HEK293T (cell line): ENCODE results near the gene NKX1-1.
"Not testable (repeated sequence)": the region's sequence is repeated elsewhere in the genome, so short reads cannot be mapped to it uniquely, and the experiment has no call there.

Source experiments
- CTCF ChIA-PET: fragments of 350-600 bp; formaldehyde crosslinking; extraction: SDS; loops from one replicate; lab custom pipeline; 2021; ENCODE audit warnings: antibody characterized with exemption, inconsistent platforms; lab: Yijun Ruan, JAX
- POLR2A ChIA-PET: fragments of 350-600 bp; formaldehyde crosslinking; extraction: SDS; loops from one replicate; lab custom pipeline; 2020; ENCODE audit warnings: antibody characterized with exemption, inconsistent platforms; lab: Yijun Ruan, JAX
- DNase-seq: peaks from one replicate; pipeline ENCODE4 v3.0.0; 2012; ENCODE audit warnings: mixed read lengths; ENCODE audit errors: extremely low spot score
- ARNT ChIP-seq: fragments of 450-650 bp; IDR thresholded peaks from 2 replicates; pipeline ENCODE4 v1.6.1; 2017; ENCODE audit warnings: mild to moderate bottlenecking
- BHLHE40 ChIP-seq: fragments of 450-650 bp; IDR thresholded peaks from 2 replicates; pipeline ENCODE4 v1.6.1; 2016; ENCODE audit warnings: mild to moderate bottlenecking, moderate library complexity, borderline replicate concordance
- CTBP1 ChIP-seq: fragments of 450-650 bp; IDR thresholded peaks from 2 replicates; pipeline ENCODE4 v1.6.1; 2016; ENCODE audit warnings: borderline replicate concordance
- ELF4 ChIP-seq: fragments of 450-650 bp; IDR thresholded peaks from 2 replicates; pipeline ENCODE4 v1.6.1; 2017; ENCODE audit warnings: antibody characterized with exemption
- FOXA1 ChIP-seq: fragments of 450-650 bp; IDR thresholded peaks from 2 replicates; pipeline ENCODE4 v1.6.1; 2016; ENCODE audit warnings: mild to moderate bottlenecking
- FOXK2 ChIP-seq: fragments of 450-650 bp; IDR thresholded peaks from 2 replicates; pipeline ENCODE4 v1.6.1; 2016; ENCODE audit warnings: mild to moderate bottlenecking
- FOXM1 ChIP-seq: fragments of 450-650 bp; IDR thresholded peaks from 2 replicates; pipeline ENCODE4 v1.6.1; 2017; ENCODE audit warnings: mild to moderate bottlenecking, borderline replicate concordance
- HDGF ChIP-seq: fragments of 450-650 bp; IDR thresholded peaks from 2 replicates; pipeline ENCODE4 v1.6.1; 2017; ENCODE audit warnings: antibody characterized with exemption, borderline replicate concordance
- L3MBTL2 ChIP-seq: fragments of 450-650 bp; conservative IDR thresholded peaks from 2 replicates; pipeline ENCODE4 v1.6.1; 2016; ENCODE audit warnings: mild to moderate bottlenecking
- LEF1 ChIP-seq: fragments of 450-650 bp; IDR thresholded peaks from 2 replicates; pipeline ENCODE4 v1.6.1; 2017; ENCODE audit warnings: mild to moderate bottlenecking, borderline replicate concordance
- NFRKB ChIP-seq: fragments of 450-650 bp; IDR thresholded peaks from 2 replicates; pipeline ENCODE4 v1.6.1; 2016; ENCODE audit warnings: mild to moderate bottlenecking, moderate library complexity
- SP1 ChIP-seq: fragments of 450-650 bp; IDR thresholded peaks from 2 replicates; pipeline ENCODE4 v1.6.1; 2017
- SUZ12 ChIP-seq: fragments of 450-650 bp; IDR thresholded peaks from 2 replicates; pipeline ENCODE4 v1.6.1; 2016; ENCODE audit warnings: mild to moderate bottlenecking
- TARDBP ChIP-seq: fragments of 450-650 bp; IDR thresholded peaks from 2 replicates; pipeline ENCODE4 v1.6.1; 2016
- ZNF384 ChIP-seq: fragments of 450-650 bp; IDR thresholded peaks from 2 replicates; pipeline ENCODE4 v1.6.1; 2016
- TF ChIP-seq, protein P1 (sequence below): fragments of 450-650 bp; IDR thresholded peaks from 2 replicates; pipeline ENCODE4 v1.6.1; 2016

Gene NKX1-1

DNA sequence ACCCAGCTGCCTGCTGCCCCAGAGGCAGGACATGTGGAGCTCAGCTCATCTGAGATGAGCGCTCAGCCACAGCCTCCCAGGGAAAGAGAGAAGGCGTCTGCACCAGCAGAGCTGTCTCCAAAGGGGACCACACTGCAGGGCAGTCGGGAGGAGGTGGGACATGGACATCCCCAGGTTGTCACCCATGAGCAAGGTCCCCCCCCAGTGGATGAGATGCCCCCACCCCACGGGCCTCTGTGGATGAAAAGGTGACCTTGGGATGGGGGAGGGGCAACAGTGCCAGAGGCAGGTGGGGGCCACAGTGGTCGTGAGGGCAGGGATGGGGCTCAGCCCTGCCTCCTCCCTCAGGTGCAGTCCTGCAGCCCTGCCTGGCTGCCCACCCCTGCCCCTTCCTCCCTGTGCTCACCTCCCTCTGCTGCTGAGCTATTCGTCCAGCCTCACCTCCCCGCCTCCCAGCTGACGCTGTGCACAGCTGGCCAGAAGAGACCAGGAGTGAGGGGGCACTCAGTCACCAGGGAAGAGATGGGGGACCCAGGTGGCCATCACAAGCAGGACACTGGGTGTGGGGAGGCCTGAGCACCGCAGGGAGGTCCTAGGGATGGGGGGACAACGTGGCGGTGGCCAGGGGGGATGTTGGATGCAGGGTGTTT is 9.3 kb downstream of the NKX1-1 start:
- TF ChIP-seq FOXK2 (no peak), ZNF384 (no peak), SP1 (no peak), NFRKB (no peak), ARNT (no peak), FOXA1 (no peak), LEF1 (no peak), BHLHE40 (no peak), FOXM1 (no peak), CTBP1 (no peak)
- POLR2A ChIA-PET = no interaction called here
- CTCF ChIA-PET = no interaction called here
- DNase-seq = no peak

DNA sequence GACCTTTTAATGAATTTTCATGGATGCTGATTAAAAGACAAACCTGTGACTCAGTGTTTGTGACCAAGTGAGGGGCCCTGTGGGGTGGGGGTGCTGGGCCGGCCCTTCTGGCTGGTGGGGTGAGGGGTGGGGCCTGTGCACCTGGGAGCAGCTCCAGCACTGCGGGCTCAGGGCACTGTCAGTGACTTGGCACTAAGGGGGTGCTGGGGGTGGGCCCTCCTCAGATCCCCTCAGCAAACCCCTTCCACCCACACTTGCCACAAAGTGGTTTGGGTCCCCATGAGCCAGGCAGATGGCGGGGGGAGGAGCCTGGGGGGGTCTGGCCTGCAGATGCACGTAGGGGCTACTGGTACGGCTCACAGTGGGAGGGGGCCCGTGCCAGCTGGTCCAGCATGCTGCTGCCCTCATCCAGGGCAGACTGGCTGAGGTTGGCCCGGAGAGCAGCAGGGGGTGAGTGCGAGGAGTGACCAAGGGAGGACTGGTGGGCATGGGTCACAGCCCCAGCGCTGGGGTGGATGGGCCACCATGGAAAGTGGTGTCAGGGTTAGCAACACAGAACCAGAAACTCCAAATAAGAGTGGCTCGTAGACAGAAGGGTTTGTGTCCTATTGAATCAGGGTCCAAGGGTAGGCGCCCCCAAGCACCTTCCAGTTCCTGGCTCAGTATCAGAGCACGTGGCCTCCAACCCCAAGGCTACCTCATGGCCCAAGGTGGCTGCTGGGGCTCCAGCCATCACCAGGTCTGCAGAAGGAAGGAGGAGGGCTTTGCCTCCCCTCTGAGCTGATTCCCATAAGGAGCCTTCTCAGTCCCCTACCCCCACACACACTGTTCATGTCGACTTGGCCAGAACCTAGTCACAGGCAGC is 10.1 kb downstream of the NKX1-1 start:
- ChIA-PET CTCF (no interaction called here), POLR2A (no interaction called here)
- TF ChIP-seq, protein P1, sequence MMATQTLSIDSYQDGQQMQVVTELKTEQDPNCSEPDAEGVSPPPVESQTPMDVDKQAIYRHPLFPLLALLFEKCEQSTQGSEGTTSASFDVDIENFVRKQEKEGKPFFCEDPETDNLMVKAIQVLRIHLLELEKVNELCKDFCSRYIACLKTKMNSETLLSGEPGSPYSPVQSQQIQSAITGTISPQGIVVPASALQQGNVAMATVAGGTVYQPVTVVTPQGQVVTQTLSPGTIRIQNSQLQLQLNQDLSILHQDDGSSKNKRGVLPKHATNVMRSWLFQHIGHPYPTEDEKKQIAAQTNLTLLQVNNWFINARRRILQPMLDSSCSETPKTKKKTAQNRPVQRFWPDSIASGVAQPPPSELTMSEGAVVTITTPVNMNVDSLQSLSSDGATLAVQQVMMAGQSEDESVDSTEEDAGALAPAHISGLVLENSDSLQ = no peak
- TF ChIP-seq FOXM1 = no peak
- no peak for TF ChIP-seq TARDBP
- TF ChIP-seq SP1 = no peak
- TF ChIP-seq FOXK2 = no peak
- TF ChIP-seq ARNT = no peak
- no peak for TF ChIP-seq SUZ12
- TF ChIP-seq NFRKB = no peak
- TF ChIP-seq LEF1 = no peak
- no peak for TF ChIP-seq BHLHE40
- TF ChIP-seq CTBP1 = no peak
- TF ChIP-seq FOXA1 = no peak
- TF ChIP-seq HDGF = no peak
- no peak for DNase-seq

GRCh38 chr4:1395389-1395820 is 10.8 kb downstream of the NKX1-1 start:
- DNase-seq, CTCF ChIA-PET, POLR2A ChIA-PET: not testable (repeated sequence)

GRCh38 chr4:1394554-1395388 is 11.5 kb downstream of the NKX1-1 start:
- DNase-seq, POLR2A ChIA-PET, CTCF ChIA-PET: not testable (repeated sequence)

GRCh38 chr4:1393866-1394265 is 12.4 kb downstream of the NKX1-1 start:
- POLR2A ChIA-PET = no interaction called here
- DNase-seq = no peak
- CTCF ChIA-PET = no interaction called here
- TF ChIP-seq ARNT = no peak
- no peak for TF ChIP-seq L3MBTL2
- no peak for TF ChIP-seq SUZ12
- TF ChIP-seq NFRKB = no peak
- no peak for TF ChIP-seq ELF4
- TF ChIP-seq FOXA1 = no peak
- no peak for TF ChIP-seq HDGF
- no peak for TF ChIP-seq CTBP1
- no peak for TF ChIP-seq LEF1
- TF ChIP-seq FOXK2 = no peak
- no peak for TF ChIP-seq FOXM1
- no peak for TF ChIP-seq BHLHE40
- TF ChIP-seq, protein P1 = no peak
- TF ChIP-seq ZNF384 = no peak
- no peak for TF ChIP-seq TARDBP
- no peak for TF ChIP-seq SP1

- CTCF ChIA-PET, POLR2A ChIA-PET, DNase-seq: not testable (repeated sequence)
Measured at GRCh38 chr4:1393363-1393762, 12.9 kb downstream of the NKX1-1 start.
